ENCODE measurements around the gene DOCK2.

DOCK2 gene

DNA sequence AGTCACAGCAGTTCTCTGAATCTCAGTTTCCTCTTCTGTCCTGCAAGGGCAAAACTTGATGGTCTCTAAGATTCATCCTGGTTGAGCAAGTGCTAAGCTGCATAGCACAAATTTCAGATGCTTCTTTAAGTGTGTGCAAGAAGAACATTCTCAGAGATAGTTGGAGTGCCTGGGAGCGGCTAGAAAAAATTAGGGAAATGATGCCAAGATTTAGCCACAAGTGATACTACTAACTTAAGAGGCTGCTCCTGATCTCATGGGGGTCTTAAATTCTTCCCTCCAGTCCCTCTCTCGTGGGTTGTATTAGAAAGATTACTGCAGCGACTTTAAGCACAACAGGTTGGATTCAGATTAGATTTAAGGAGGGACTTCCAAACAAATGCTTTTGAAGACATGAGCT, 319.1 kb downstream of the DOCK2 start:
- DNase-seq, result no peak

DNA sequence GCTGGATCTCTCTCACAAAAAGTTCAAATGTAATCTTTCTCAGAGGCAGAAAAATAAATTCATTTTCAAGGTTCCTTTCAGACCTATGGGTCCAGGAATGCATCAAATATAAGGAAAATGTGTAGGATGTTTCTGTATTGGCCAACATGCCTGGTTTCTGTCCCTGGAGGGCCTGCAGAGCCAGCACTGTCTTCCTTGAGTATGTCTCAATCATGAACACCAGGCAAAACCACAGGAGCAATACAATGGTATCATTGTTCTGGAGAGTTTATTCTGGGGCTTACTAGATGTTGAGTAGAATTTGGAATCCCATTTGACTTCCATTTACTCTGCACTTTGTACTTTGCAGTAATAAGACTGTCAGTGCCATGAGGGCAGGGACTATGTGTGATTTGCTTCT, 319.7 kb downstream of the DOCK2 start:
- no peak for DNase-seq

DNA sequence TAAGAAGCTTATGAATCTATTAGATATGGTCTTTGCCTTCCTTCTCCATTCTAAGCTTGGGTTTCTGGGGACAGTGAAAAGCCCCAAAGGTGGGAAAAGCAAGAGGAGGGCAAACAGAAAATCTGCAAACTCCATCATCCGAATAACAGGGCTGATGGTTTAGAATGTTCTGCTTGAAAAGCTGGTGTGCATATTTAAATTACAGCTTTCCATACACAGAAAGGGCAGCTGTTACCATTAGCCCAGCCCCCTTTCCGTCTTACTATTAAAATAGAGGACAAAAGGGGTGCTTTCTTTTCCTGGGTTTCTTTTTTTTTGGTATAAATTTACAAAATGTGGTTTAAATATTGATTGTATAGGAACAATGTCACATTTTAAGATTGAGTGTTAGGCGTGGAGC, 321.2 kb downstream of the DOCK2 start:
- DNase-seq, result no peak

DNA sequence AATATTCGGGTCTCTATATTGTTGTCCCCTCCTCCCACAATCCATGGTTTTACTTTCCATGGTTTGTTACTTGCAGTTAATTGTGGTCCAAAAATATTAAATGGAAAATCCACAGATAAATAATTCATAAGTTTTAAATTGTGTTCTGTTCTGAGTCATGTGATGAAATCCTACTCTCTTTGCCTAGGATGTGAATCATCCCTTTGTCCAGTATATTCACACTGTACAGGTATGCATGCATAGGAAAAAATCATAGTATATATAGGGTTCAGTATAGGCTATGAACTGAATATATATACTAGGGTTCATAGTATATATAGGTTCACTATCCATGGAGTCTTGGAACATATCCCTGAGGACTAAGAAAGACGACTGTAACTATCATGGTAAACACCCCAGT, 323.6 kb downstream of the DOCK2 start:
- DNase-seq, result no peak

- DNase-seq, result no peak
Measured at GRCh38 chr5:169964246-169964645, 327.2 kb downstream of the DOCK2 start.

GRCh38 chr5:169970339-169970738, 333.3 kb downstream of the DOCK2 start:
- no peak for DNase-seq

DNA sequence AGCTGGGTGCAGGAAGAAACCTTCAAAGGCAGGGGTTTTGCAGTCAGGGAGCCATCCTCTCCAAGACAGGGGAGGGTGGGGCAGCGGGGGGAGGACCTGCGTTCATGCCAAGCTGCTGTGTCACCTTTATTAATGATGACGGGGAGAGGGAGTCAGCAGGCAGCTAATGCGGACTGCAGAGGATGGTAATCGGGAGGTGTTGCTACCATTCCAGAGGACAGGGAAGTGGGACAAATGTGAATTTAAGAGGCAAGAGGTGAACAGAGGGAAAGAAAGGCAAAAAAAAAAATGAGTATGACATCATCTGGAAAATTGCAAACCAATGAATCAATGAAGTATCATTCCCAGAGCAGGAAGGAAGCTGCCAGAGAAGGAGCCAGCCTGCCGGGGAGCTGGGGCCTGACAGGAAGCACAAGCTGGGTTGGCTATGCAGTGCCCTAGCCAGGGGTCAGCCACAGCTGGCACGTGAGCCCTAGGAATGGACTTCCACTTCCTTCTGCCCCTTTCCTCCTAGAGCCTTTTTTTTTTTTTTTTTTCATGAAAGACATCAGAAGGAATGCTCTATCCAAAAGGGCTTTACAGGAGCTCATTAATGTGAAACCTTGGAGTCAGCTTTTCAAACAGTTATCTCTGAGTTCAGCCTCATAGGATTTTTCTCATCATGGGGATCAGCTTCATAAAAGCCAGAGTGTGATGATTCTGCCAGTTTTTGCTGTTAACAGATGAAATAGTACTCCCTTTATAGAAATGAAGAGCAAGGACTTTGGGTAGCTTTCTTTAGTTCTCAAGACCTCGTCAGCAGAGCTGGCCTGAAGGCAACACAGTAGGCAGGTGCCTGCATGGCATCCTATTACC, 334.1 kb downstream of the DOCK2 start:
- no peak for DNase-seq

- DNase-seq, result no peak
Measured at GRCh38 chr5:169971780-169972179, 334.7 kb downstream of the DOCK2 start.

DNA sequence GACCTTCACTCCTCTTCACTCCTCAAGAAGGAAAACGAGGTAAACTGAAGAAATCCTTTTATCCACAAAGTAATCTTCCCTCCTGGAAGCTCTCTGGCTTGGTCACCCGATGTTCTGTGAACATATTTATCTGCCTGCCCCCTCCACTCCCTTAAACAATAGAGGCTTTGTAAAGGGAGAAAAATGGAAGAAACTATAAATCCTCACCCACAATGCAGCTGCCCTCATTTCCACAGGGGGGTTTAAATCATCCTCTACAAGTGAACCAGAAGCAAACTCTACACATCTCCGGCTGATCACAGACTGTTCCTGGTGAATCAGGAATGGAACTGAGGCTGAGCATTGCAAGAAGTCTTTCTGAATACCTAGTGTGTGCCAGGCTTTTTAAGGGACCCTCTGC, 336.0 kb downstream of the DOCK2 start:
- no peak for DNase-seq

GRCh38 chr5:169974121-169974770, 337.2 kb downstream of the DOCK2 start:
- no peak for DNase-seq

DNA sequence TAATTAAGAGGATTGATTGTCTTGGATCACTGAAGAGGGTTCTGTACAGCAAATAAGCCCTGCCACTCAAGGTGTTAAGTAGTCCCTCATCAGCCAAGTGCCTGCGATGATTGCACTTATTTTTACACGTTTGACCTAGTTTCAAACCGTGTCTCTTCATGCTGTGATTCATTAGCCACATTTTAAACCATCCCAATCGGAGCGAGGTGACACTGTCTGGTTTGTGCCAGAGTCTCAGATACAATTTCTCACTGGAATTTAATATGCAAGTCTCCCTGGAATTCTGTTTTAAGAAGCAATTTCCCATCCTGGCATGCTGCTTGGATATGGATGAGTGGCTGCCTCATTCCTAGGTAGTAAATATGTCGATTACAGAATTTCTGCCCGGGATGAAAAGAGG, 341.6 kb downstream of the DOCK2 start:
- no peak for DNase-seq

DNA sequence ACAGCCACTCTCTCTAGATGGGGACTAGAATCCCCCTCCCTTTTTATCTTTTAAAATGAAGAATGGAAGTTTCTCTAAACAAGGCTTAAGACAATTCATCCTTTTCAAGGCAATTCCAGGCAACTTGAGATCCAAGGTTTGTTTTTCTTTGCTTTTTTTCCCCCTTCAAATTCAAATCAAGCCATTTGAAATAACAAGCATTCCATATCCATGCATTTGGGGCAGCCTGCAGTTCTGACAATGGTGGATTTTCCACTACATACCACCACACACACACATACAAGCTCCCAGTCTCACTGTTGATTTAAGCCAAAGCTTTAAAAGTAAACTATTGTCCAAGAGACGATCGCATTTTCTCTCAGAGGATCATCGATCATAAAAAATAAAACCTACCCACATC, 342.8 kb downstream of the DOCK2 start:
- DNase-seq, result no peak

GRCh38 chr5:169980418-169981053, 343.5 kb downstream of the DOCK2 start, which contains the start of gene INSYN2B:
Gene INSYN2B (minus strand): TSS chr5:169980495. CDS start chr5:169883898, 96,597 bp downstream.
- DNase-seq, result no peak

- no peak for DNase-seq
Measured at GRCh38 chr5:169988206-169988605, 351.1 kb downstream of the DOCK2 start.

DNA sequence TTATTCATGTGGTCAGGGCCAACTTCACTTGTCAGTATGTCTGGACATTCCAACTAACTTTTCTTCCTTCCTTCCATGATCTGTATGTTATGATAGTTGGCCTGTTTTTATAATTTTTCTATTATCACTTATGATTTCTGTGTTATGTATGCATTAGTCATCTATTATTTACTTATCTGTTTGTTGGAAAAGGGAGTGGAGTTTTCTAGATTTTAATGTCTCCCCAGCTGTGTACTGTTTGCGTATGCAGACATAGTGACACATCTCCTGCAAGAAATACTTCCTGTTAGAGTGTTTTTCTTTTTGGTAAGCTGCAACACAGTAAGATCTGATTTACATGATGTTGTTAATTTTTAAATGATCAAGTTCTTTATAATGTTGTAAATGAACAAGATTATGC, 351.9 kb downstream of the DOCK2 start:
- DNase-seq, result no peak

GRCh38 chr5:169989365-169989764, 352.3 kb downstream of the DOCK2 start:
- no peak for DNase-seq

DNA sequence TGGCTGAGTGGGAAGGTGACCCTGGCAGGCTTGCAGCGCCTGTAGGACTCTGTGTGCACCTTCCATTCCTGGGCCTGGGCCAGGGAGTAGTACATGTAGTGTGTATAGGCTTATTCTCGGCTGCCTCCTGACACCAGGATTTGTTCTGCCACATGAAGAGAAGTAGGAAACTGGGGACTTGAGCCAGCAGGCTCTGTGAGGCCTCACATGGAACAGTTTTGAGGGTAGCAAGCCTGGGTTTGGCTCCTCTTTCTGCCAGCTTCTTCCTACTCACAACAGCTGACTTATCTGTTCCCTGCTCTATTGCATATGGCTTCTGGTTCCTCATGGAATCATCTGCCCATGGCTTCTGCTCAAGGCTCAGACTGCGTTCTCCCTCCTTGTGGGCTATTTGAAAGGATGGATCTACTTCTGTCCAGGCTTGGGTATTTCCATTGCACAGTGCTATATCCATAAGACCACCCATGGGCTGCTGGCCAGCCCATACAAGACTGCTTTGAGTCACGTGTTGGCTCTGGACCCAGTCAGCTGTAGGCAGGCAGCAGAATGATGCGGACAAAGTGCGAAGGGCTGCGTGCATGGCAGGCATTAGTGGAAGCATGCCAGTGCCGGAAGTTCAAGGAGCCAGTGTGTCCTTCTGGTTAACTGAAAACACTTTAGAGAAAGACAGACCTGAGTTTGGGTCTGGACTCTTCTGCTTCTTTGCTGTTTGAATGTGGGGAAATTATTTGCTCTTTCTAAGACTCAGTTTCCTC, 354.2 kb downstream of the DOCK2 start:
- no peak for DNase-seq

- DNase-seq, result no peak
Measured at GRCh38 chr5:169992789-169993484, 355.9 kb downstream of the DOCK2 start.

DNA sequence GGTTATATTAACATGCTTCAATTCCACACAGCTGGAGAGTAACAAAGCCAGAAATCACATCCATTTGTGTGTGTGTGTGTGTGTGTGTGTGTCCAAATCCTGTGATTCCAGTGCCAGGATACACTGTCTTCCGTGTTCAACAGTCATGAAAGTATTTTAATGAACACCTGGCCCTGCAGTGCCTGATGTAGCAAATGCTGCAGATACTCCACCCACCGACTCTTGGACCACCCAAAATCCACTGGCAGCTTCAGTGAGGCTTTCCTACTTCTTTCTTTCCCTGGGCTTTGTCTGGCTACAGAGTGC, 356.4 kb downstream of the DOCK2 start:
- DNase-seq, result no peak

DNA sequence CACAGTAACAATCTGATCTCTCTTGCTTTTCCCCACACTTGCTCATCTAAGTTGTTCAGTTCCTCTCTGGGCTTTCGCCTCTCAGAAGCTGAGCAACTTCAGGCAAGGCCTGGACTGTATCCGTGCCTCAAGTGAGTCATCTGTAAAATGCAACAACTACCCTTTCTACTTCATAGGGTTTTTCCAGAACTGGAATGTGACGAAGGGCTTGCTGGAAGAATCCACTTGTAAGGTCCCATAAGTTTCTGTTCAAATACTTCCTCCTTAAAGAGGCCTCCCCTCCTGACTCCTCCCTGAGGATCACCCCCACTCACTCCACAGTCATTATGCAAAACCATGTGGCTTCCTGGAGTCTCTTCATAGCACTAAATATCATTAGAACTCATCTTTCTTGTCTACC, 360.7 kb downstream of the DOCK2 start:
- DNase-seq, result no peak

- no peak for DNase-seq
Measured at GRCh38 chr5:169999621-170000020, 362.5 kb downstream of the DOCK2 start.

DNA sequence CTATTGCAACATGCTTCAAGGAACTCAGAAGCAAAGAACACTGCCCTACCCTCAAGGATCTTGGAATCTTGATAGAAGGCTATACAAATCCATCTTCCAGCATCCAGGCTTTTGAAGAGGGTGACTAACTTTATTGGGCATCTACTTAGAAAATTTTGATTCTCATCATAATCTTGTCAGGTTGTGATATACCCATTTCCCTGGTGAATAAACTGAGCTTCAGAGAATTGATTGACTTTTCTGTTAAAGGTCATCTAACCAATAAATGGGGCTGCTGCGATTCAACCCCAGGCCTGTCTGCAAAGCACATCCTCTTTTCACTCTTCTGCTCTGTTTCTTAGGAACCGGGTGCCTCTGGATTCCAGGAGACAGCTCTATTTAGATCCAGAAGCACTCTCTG, 363.1 kb downstream of the DOCK2 start:
- no peak for DNase-seq

DNA sequence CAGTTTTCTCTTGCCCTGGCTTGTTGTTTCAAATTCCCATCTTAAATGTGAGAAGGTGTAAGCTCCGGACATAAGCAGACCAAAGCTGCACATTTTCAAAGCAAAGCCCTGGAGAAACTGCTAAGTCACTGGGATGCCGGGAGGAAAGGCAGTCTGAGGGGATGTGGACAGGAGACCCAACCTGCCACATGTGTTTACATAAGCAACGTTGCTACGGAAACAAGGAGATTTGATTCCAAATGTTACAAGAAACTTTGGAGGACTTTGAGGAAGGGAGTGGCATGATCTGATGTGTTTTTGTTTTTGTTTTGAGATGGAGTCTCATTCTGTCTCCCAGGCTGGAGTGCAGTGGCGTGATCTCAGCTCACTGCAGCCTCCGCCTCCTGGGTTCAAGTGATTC, 368.9 kb downstream of the DOCK2 start:
- DNase-seq, result no peak
